TTC549 (cell line): Measurements from ENCODE around the gene MCHR1.
"Not testable (repeated sequence)": the region's sequence is repeated elsewhere in the genome, so short reads cannot be mapped to it uniquely, and the experiment has no call there.

ENCODE experiments used
- FAIRE-seq: peaks from 2 replicates; lab custom pipeline; 2012; peaks lifted over from hg19 to GRCh38; lab: Jason Lieb, UNC

Gene MCHR1, protein sequence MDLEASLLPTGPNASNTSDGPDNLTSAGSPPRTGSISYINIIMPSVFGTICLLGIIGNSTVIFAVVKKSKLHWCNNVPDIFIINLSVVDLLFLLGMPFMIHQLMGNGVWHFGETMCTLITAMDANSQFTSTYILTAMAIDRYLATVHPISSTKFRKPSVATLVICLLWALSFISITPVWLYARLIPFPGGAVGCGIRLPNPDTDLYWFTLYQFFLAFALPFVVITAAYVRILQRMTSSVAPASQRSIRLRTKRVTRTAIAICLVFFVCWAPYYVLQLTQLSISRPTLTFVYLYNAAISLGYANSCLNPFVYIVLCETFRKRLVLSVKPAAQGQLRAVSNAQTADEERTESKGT

DNA sequence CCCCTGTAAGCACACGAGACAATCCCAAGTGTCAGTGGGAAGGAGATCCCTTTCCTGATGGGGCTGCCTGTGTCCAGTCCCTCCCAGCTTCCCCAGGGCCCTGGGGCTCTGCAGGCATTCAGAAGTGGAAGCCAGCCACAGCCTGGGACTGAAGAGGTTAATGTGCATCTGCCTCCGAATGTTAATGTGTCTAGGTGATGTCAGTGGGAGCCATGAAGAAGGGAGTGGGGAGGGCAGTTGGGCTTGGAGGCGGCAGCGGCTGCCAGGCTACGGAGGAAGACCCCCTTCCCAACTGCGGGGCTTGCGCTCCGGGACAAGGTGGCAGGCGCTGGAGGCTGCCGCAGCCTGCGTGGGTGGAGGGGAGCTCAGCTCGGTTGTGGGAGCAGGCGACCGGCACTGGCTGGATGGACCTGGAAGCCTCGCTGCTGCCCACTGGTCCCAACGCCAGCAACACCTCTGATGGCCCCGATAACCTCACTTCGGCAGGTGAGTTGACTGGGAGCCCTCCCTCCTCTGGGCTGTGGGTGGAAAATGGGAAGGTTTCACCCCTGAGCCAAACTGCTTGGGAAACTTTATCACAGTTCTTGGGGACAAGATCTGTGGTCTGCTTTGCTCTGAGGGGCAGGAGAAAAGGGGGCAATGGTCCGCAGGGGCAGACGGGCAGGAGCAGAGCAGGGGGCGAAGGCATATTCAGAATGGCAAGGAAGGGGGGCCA is at the start of gene MCHR1:
Gene MCHR1 (plus strand): TSS at position 236 of the 715 bp plus-strand sequence. CDS start 169 bp downstream, at position 405.
- no peak for FAIRE-seq

- FAIRE-seq: no peak
These were observed 47.4 kb upstream of the MCHR1 start for GRCh38 chr22:40631925-40632324.

- FAIRE-seq: no peak
These were observed 46.2 kb upstream of the MCHR1 start for GRCh38 chr22:40633036-40633435.

DNA sequence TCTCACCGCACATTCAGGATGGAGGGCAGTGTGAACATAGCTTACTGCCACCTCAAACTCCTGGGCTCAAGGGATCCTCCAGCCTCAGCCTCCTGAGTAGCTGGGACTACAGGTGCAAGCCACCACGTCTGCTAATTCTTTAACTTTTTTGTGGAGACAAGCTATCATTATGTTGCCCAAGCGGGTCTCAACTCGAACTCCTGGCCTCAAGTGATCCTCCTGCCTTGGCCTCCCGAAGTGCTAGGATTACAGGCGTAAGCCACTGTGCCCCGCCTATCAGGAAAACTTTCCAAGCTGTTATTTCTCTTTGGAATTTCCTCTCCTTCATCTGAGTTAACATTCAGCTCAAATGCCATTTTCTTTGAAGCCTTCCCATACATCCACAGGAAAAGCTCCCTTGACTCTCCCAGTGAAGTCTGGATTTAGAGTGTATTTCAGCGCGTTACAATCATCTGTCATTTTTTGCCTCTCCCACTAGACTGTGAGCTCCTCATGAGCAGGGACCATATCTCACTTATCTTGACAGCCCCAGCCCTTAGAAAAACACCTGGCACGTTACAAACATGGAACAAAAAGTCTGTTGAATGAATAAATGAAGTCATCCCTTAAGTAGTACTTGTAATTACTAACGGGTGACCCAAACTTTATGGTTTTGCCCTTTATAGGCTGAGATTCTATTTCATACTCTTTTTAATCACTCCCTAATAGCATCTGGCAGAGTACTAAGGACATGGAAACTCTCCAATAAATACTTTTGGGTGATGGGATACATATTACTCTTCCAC is 45.0 kb upstream of the MCHR1 start:
- no peak for FAIRE-seq

DNA sequence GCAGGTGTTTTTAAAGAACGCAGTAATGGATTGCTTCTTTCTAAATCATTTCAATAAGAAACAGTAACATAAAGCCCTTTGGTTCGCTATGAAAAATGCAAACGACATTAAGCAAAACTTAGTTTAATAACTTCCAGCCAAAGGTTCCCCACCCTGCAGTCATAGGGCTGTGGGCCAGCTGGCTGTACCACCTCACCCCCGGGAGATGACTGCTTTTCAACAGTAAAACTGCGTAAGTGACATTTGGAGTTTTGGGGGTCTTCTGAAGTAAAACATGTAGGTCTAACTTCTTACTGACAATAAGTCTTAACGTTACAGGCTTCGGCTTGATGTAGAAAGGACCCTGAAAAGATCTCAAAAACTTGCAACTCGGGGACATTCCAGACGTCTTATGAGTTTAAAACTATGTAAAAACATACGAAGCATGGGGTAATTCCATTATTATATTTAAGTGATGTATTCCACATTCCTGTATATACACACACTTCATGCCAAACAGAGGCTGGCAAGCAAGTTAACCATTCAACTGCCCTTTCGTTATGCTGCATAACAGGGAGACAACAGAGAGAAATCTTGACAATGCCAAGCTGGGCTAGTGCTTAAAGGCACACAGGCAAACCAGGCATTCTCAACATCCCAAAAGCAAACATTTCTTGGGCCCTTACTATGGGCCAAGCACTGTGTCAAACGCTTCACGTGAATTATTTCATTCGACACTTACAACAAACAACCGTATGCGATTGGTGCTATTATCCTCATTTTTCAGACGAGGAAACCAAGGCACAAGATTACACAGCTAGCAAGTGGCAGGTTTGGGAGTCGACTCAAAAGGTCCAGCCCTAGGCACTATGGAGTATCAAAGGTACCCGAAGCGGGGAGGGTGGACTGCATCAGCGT is 44.0 kb upstream of the MCHR1 start:
- FAIRE-seq: no peak

DNA sequence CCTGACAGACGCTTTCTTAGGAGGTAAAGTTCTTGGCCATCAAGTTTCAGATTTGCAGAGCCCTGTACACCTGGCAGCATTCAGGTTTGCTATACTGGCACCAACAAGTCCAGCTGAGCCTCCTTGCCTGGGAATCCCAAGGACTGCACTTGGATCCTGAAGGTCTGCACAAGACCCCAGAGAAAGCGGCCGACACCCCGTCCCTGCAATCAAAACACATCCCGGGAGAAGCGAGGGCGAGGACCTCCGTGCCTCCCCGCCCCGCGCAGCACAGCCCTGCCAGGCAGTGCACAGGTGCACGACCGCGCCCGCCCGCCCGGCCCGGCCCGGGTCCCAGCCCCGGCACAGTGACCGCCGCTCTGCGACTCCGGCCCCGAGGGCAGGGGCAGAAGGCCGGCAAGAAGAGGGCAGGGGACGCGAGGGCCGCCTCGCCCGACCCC is 43.3 kb upstream of the MCHR1 start:
- FAIRE-seq: no peak

DNA sequence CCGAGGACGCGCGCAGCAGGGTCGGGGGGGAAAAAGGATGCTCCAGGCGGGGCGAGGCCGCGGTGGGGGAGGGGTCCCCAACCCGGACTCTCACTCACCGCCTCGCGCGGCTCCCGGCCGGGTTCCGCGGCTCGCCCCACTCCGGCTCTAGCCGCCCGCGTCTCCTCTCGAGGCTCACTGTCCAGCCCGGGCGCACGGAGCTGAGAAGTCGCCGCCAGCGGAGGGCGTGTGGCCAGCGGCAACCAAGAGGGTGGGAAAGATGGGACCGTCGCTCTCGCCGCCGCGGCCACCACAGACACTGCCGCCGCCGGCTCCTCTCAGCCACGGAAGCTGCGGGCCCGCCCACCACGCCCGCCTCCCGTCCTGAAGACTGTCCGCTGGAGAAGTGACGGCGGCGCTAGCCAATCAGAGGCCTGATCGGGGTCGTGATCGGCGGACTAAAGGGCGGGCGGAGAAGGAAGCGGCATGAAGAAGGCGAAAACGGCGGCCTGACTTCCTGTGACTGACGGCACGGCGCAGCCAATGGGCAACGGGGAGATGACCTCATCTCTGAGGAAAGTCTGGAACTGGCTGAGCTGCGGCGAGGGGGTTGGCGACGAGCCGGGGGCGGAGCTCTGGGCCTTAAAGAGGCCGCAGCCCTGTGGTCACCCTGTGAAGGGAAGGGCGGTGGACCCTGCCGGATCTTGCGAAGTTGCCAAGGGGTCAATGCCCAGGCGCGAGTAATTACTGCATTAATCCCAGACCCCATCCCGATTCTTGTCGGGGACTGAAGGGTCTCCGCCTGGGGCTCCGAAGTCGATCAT is 42.7 kb upstream of the MCHR1 start, which contains the start of gene MRTFA:
Gene MRTFA (minus strand): TSS at position 340 of the 803 bp plus-strand sequence.
- FAIRE-seq: peak; percentile 92

DNA sequence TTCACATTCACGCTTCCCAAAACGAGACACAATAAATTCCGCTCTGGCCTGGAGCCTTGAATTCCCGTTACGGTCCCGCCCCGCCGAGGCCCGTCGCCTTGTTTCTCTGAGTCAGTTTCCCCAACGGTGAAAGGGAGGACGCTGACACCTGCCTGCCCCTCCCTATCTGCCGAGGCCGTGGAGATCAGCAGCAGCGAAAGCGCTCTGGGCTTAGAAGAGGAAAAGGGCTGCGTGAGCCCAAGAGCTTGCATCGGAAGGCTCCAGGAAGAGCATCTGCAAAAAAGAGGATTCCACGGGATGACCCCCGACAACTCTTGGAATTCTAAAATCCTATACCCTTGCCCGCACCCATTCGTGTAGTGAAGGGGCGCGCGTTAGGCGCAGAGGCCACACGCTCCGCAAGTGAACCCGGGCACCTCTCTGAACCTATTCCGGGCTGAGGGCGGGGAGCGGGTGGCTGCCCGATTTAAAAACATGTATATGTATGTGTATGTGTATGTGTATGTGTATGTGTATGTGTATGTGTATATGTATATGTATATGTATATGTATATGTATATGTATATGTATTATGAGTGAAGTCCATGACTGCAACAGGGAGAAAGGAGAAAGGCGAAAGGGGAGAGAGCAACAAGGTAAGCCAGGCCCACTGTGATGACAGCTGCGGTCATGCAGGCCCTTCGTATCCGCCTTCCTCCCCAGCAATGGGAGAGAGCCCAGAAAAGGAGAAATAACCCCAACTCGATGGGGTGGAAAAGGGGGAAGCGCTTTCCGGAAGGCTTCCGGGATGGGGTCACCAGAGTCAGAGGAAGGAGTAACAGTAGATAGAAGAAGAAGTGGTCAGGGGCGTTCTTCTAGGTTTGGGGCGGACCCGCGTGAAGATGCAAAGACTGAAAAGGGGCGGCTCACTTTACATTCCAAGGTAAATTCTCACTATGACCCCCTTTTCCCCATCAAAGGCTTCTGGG is 41.8 kb upstream of the MCHR1 start:
- FAIRE-seq: no peak

GRCh38 chr22:40638261-40638660 is 41.0 kb upstream of the MCHR1 start:
- no peak for FAIRE-seq

- FAIRE-seq: no peak
These were observed 38.0 kb upstream of the MCHR1 start for GRCh38 chr22:40641269-40641668.

GRCh38 chr22:40642316-40642715 is 37.0 kb upstream of the MCHR1 start:
- FAIRE-seq: no peak

- FAIRE-seq: no peak
These were observed 33.6 kb upstream of the MCHR1 start for GRCh38 chr22:40645579-40646197.

DNA sequence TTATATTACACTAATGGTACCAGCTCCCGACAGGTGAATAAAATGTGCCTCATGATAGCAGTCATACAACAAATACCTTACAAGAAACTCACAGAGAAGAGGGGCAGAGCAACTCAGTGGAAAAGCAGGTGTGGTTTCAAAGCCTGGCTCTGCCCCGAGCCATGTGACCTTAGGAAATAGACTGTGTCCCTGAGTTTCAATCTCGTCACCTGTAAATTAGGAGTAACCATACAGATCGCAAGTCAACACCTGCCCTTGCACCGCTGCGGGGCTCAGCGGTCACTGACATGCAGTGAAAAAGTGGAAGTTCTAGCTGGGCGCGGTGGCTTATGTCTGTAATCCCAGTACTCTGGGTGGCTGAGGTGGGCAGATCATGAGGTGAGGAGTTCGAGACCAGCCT is 30.9 kb upstream of the MCHR1 start:
- no peak for FAIRE-seq

GRCh38 chr22:40651057-40651456 is 28.2 kb upstream of the MCHR1 start:
- FAIRE-seq: no peak

DNA sequence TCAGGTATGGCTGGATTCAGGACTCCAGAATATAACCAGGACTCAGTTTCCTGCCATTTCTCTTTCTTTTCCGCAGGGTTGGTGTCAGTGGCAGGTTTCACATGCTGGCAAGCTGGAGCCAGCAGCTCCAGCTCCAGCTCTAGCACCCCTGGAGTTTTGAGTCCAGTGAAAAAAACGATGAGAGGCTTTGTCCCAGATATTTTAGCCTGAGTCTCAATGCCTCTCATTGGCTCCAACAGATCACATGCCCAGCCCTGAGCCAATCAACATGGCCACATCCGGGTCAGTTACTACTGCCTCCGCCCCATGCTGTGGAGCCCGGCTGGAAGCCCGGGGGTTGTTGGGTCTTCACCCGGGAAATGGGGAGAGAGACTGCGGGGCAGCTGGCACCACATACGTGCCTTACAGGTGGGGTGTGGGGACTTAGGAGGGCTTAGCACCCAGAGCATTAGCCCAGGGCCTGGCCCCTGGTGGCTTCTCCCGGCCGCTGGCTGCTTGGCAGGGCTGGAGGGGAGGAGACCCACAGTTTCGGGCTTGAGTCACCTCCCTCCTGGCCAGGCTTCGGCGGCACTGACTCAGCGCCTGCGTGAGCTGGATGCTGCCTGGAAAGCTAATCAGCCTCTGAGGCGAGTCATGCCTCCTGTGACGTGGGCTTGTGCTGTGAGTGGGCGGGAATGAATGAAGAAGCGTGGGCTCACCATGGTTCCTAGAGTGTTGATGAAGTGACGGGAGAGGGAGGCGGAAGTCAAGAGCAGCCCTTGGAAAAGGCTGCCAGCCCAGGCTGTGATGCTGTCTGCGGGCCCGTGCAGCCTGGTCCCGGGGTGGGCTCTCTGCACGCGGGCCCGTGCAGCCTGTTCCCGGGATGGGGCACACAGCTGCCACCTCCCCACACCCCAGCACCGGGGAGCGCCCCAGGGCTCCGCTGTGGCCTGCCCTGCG is 27.5 kb upstream of the MCHR1 start:
- FAIRE-seq: peak; percentile 78

DNA sequence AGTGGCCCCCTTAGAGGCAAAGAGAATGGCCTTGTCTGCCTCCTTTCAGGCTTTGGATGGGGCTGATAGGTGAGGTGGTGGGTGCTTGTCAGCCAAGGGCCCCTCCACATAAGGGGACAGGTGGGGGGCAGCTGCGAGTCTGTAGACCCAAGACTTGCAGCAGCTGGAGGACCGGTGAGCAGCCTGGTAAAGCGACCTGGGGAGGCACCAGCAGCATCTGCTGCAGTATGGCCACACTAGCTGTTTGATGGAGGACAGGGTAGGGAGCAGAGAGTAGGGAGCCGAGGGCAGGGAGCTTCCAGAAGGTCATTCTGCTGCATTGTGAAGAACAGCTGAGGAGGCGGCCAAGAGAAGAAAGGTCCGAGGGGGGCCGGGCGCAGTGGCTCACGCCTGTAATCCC is 25.9 kb upstream of the MCHR1 start:
- FAIRE-seq: no peak

- no peak for FAIRE-seq
These were observed 24.6 kb upstream of the MCHR1 start for GRCh38 chr22:40654522-40655167.

- FAIRE-seq: not testable (repeated sequence)
These were observed 23.3 kb upstream of the MCHR1 start for GRCh38 chr22:40655941-40656340.
